IMR-90 (cell line): ENCODE results near the gene MTF1. TPM values are rescaled to one million over a fixed set of nuclear protein-coding genes. Genes with fewer than 3 reads are reported as not detected.

Source experiments
- ATAC-seq: fragments of 200-7000 bp; cut with Tn5 transposase; 2 replicates; pipeline ENCODE4 v1.9.1; 2020; ENCODE audit warnings: low read depth, mild to moderate bottlenecking, moderate library complexity
- BruUV-seq: library from RNA; stranded (reverse); fragments of 400-500 nt; replicated peaks from 2 replicates; lab custom pipeline; 2021; lab: Mats Ljungman, UMichigan
- CTCF ChIA-PET: fragments of 300-600 bp; formaldehyde crosslinking; extraction: SDS; loops from one replicate; lab custom pipeline; 2021; ENCODE audit warnings: antibody characterized with exemption; lab: Yijun Ruan, JAX
- POLR2A ChIA-PET: fragments of 300-600 bp; sonication (Branson Sonifier 250); formaldehyde crosslinking; loops from one replicate; lab custom pipeline; 2022; ENCODE audit warnings: antibody characterized with exemption; ENCODE audit not compliant: unreplicated experiment; lab: Charles Lee
- DNase-seq: peaks from one replicate; pipeline ENCODE4 v3.0.0; 2013
- H2AFZ ChIP-seq: replicated peaks from 2 replicates; pipeline ENCODE3; 2013; ENCODE audit warnings: low read length, mild to moderate bottlenecking; ENCODE audit not compliant: poor library complexity
- H2AK5ac ChIP-seq: 2 replicates; pipeline ENCODE4 v1.6.1; 2013; ENCODE audit warnings: low read depth, low read length, inconsistent platforms
- H2AK9ac ChIP-seq: replicated peaks from 2 replicates; pipeline ENCODE3; 2013; ENCODE audit warnings: mild to moderate bottlenecking, low read depth, low read length, moderate library complexity; ENCODE audit not compliant: poor library complexity
- H2BK120ac ChIP-seq: 2 replicates; pipeline ENCODE4 v1.6.1; 2013; ENCODE audit warnings: low read depth, low read length, inconsistent platforms
- H2BK15ac ChIP-seq: 3 replicates; pipeline ENCODE4 v1.6.1; 2013; ENCODE audit warnings: low read depth, low read length, inconsistent platforms
- H2BK20ac ChIP-seq: 2 replicates; pipeline ENCODE4 v1.6.1; 2013; ENCODE audit warnings: low read depth, mild to moderate bottlenecking, inconsistent platforms, low read length, moderate library complexity
- H2BK5ac ChIP-seq: 2 replicates; pipeline ENCODE4 v1.6.1; 2013; ENCODE audit warnings: mild to moderate bottlenecking, low read depth, low read length, inconsistent platforms; ENCODE audit not compliant: poor library complexity, severe bottlenecking
- H3K14ac ChIP-seq: replicated peaks from 2 replicates; pipeline ENCODE4 v1.6.1; 2013; ENCODE audit warnings: low read depth, low read length, inconsistent platforms
- H3K18ac ChIP-seq: 2 replicates; pipeline ENCODE4 v1.6.1; 2013; ENCODE audit warnings: low read depth, low read length, control low read depth
- H3K23ac ChIP-seq: 2 replicates; pipeline ENCODE4 v1.6.1; 2013; ENCODE audit warnings: low read depth, low read length, inconsistent platforms
- H3K27ac ChIP-seq: 2 replicates; pipeline ENCODE4 v1.5.1; 2013; ENCODE audit warnings: mild to moderate bottlenecking, control low read depth, low read length; ENCODE audit not compliant: insufficient read depth
- H3K27me3 ChIP-seq: 2 replicates; pipeline ENCODE4 v1.6.1; 2013; ENCODE audit warnings: low read length; ENCODE audit not compliant: control insufficient read depth, insufficient read depth
- H3K36me3 ChIP-seq: 2 replicates; pipeline ENCODE4 v1.6.1; 2013; ENCODE audit warnings: low read length, mixed read lengths; ENCODE audit not compliant: control insufficient read depth, insufficient read depth
- H3K4ac ChIP-seq: 2 replicates; pipeline ENCODE4 v1.6.1; 2013; ENCODE audit warnings: low read depth, low read length, inconsistent platforms
- H3K4me1 ChIP-seq: 2 replicates; pipeline ENCODE4 v1.6.1; 2013; ENCODE audit warnings: low read length, mixed read lengths; ENCODE audit not compliant: control insufficient read depth, insufficient read depth
- H3K4me2 ChIP-seq: 2 replicates; pipeline ENCODE4 v1.6.1; 2013; ENCODE audit warnings: low read depth, mild to moderate bottlenecking, control low read depth, low read length, moderate library complexity
- H3K4me3 ChIP-seq: 2 replicates; pipeline ENCODE4 v1.5.1; 2013; ENCODE audit warnings: low read depth, mild to moderate bottlenecking, control low read depth, low read length, moderate library complexity; ENCODE audit not compliant: insufficient read depth
- H3K56ac ChIP-seq: 2 replicates; pipeline ENCODE4 v1.6.1; 2013; ENCODE audit warnings: low read length, inconsistent platforms; ENCODE audit not compliant: insufficient read depth; ENCODE audit errors: extremely low read depth
- H3K79me1 ChIP-seq, 2 experiments: 2 replicates each; pipeline ENCODE4 v1.6.1; 2013; ENCODE audit warnings: low read length in 2 of 2, inconsistent platforms in 1 of 2, low read depth in 1 of 2
- H3K9ac ChIP-seq: 2 replicates; pipeline ENCODE4 v1.6.1; 2013; ENCODE audit warnings: low read depth, low read length, control low read depth
- H3K9me1 ChIP-seq: 2 replicates; pipeline ENCODE4 v1.6.1; 2013; ENCODE audit warnings: low read length, inconsistent platforms; ENCODE audit not compliant: insufficient read depth
- H3K9me3 ChIP-seq: 2 replicates; pipeline ENCODE4 v1.6.1; 2013; ENCODE audit warnings: low read length; ENCODE audit not compliant: control insufficient read depth, insufficient read depth
- H4K20me1 ChIP-seq: 2 replicates; pipeline ENCODE4 v1.6.1; 2013; ENCODE audit warnings: low read length, inconsistent platforms; ENCODE audit not compliant: insufficient read depth
- H4K5ac ChIP-seq: 2 replicates; pipeline ENCODE4 v1.6.1; 2013; ENCODE audit warnings: mild to moderate bottlenecking, low read depth, low read length, control low read depth
- H4K8ac ChIP-seq, 2 experiments: 2 replicates each; pipeline ENCODE4 v1.6.1; 2013; ENCODE audit warnings: low read depth in 2 of 2, low read length in 2 of 2, control low read depth in 1 of 2, inconsistent platforms in 1 of 2
- H4K91ac ChIP-seq: 2 replicates; pipeline ENCODE4 v1.6.1; 2013; ENCODE audit warnings: low read depth, low read length, inconsistent platforms; ENCODE audit not compliant: insufficient read depth
- MXI1 ChIP-seq: IDR thresholded peaks from 2 replicates; pipeline ENCODE4 v1.6.1; 2012; ENCODE audit warnings: low read depth, mild to moderate bottlenecking, low read length, moderate library complexity, borderline replicate concordance
- RAD21 ChIP-seq: IDR thresholded peaks from 2 replicates; pipeline ENCODE4 v1.6.1; 2012; ENCODE audit warnings: low read length, improper control_type of control experiment
- RFX5 ChIP-seq: IDR thresholded peaks from 2 replicates; pipeline ENCODE4 v1.8.0; 2012; ENCODE audit warnings: low read depth, mild to moderate bottlenecking, low read length, moderate library complexity
- WGBS, 2 experiments: methylation state at CpG; one replicate each; pipeline versions ENCODE4 v1.1.5 to v1.1.7; 2013; ENCODE audit warnings: missing lambda C conversion rate in 2 of 2; ENCODE audit not compliant: insufficient read length in 1 of 2; ENCODE audit errors: extremely low coverage in 2 of 2; 5-methylcytosine and 5-hydroxymethylcytosine counted together
- dilution Hi-C: fragments of 300-500 bp; cut with HindIII; formaldehyde crosslinking; loops from one replicate; pipeline ENCODE4 v1.14.3; 2018; ENCODE audit warnings: low sequenced_read_pairs; ENCODE audit not compliant: unreplicated experiment
- in situ Hi-C: fragments of 300-500 bp; cut with MboI; formaldehyde crosslinking; loops from 3 replicates; pipeline ENCODE4 v1.14.3; 2019; ENCODE audit warnings: low sequenced_read_pairs, inconsistent platforms, mixed read lengths
- intact Hi-C: fragments of 100-400 bp; cut with micrococcal nuclease; formaldehyde crosslinking; loops from 2 replicates; pipeline ENCODE4 v1.10.0; 2022
- polyA plus RNA-seq, 3 experiments: library from polyadenylated mRNA; depleted of rRNA; stranded (reverse); fragments of >200 nt; gene quantifications; 2 replicates each; pipeline ENCODE4 v1.2.3, GENCODE V29; 2012; ENCODE audit warnings: low replicate concordance in 1 of 3
- total RNA-seq: library from RNA; depleted of rRNA; stranded (reverse); fragments of >200 nt; gene quantifications from 2 replicates; pipeline ENCODE4 v1.2.3, GENCODE V29; 2012
- TF ChIP-seq, protein P1 (sequence below): fragments of 150-350 bp; IDR thresholded peaks from 2 replicates; pipeline ENCODE4 v1.6.1; 2017; ENCODE audit warnings: mild to moderate bottlenecking, antibody characterized with exemption, low read length, low read depth

Gene MTF1
- total and polyA plus RNA-seq, 2 of the 4 experiments (the other 2 are of a cell fraction), result 2.3 to 4.7 TPM

DNA sequence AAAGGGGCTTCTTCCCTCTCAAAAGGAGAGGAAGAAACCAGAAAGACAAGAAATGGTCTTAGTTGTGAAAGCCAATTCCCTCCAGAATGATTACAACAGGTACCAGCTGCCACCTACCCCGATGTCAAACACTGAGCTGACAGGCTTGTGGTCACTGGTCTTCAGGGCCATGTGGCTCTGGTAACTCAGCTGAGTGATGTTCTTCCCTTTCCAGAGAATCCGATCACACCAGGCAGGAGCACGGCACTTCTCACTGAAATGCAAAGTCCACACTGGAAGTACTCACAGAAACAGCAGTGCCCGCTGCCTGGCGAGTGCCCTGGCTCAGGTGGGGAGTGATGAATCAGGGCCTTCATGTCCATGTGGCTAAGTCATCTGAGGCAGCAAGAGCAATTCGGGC, 18.7 kb upstream of the MTF1 start:
- Histone ChIP-seq H3K4me1 (no peaks in the 10 kb centered on the region), H3K9me3 (no peaks in the 10 kb centered on the region), H4K20me1 (no peaks in the 10 kb centered on the region), H2BK15ac (no peak overlapping the region), H2BK120ac (no peak overlapping the region), H3K14ac (no peak overlapping the region), H3K9me1 (no peaks in the 10 kb centered on the region), H3K36me3 (peaks cover 50% of the 10 kb centered on the region), H3K27me3 (no peaks in the 10 kb centered on the region), H2BK5ac (no peak overlapping the region), H3K18ac (no peak overlapping the region), H4K5ac (no peak overlapping the region), H3K4me3 (no peak overlapping the region), H4K8ac (no peak overlapping the region), H3K9ac (no peak overlapping the region), H2AFZ (no peak overlapping the region), H2BK20ac (no peak overlapping the region), H2AK5ac (no peak overlapping the region), H3K23ac (no peak overlapping the region), H3K4ac (no peak overlapping the region), H2AK9ac (no peak overlapping the region), H4K91ac (no peak overlapping the region), H3K27ac (no peak overlapping the region), H3K56ac (no peak overlapping the region), H3K4me2 (no peak overlapping the region), H3K79me1 (no peaks in the 10 kb centered on the region; a peak in 1 of 4 replicates)
- in situ Hi-C loops (no loop called here), intact Hi-C loops (loop anchor here (5.0 kb wide), 1 partner anchor 89 kb away; no protein-coding TSS in a partner anchor), dilution Hi-C loops (no loop called here)
- POLR2A ChIA-PET, result no interaction called here
- no peak for DNase-seq
- BruUV-seq, result no TSS peak
- TF ChIP-seq MXI1 (no peak), RFX5 (no peak), RAD21 (no peak)
- TF ChIP-seq, protein P1, sequence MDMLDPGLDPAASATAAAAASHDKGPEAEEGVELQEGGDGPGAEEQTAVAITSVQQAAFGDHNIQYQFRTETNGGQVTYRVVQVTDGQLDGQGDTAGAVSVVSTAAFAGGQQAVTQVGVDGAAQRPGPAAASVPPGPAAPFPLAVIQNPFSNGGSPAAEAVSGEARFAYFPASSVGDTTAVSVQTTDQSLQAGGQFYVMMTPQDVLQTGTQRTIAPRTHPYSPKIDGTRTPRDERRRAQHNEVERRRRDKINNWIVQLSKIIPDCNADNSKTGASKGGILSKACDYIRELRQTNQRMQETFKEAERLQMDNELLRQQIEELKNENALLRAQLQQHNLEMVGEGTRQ, result no peak
- CTCF ChIA-PET, result interaction anchor here (1.3 kb wide), 1 partner anchor 18 kb away, joined by 4 read pairs; the partner anchor contains the start of gene MTF1
- 100% methylated on average over 1 of the region's 6 CpGs; no CpG with 5 or more reads in 1 of the 2 experiments for WGBS, 2 experiments
- ATAC-seq, result no peak
